ENCODE results near the gene GSG1L2.

The GSG1L2 gene

GRCh38 chr17:9821921-9822320, at the start of gene GSG1L2:
Gene GSG1L2, minus strand, starts transcription at chr17:9822079. Its CDS starts 8 bp downstream, at chr17:9822071.
- Histone ChIP-seq H3K4me3 (ENCODE audit: low read depth in 1 of 2, low read length in 1 of 2) (no peak within 1 kb of the TSS), H3K36me3 (no peaks in the 10 kb centered on the region), H3K27me3 (peaks cover 18% of the 10 kb centered on the region), H3K27ac (no peak within 1 kb of the TSS), H3K9me3 (no peaks in the 10 kb centered on the region), H3K4me1 (ENCODE audit: control insufficient read depth in 1 of 2, insufficient read depth in 1 of 2, low read depth in 1 of 2, low read length in 1 of 2) (no peaks in the 10 kb centered on the region)
- no peak for TF ChIP-seq CTCF (IDR thresholded peaks at IDR 0.05)

GRCh38 chr17:9868552-9868951, 46.7 kb upstream of the GSG1L2 start:
- TF ChIP-seq CTCF (IDR thresholded peaks at IDR 0.05), result no peak
- H3K4me3 ChIP-seq (ENCODE audit: low read depth in 1 of 2, low read length in 1 of 2), result no peak overlapping the region
- peaks cover 23 to 24% of the 10 kb centered on the region in 2 experiments for H3K4me1 ChIP-seq (ENCODE audit: control insufficient read depth in 1 of 2, insufficient read depth in 1 of 2, low read depth in 1 of 2, low read length in 1 of 2)
- H3K27ac ChIP-seq, result no peak overlapping the region
- H3K36me3 ChIP-seq, result no peaks in the 10 kb centered on the region
- no peaks in the 10 kb centered on the region for H3K27me3 ChIP-seq
- no peaks in the 10 kb centered on the region for H3K9me3 ChIP-seq

GRCh38 chr17:9865586-9865985, 43.7 kb upstream of the GSG1L2 start:
- TF ChIP-seq CTCF (IDR thresholded peaks at IDR 0.05), result no peak
- H3K27ac ChIP-seq, result no peak overlapping the region

GRCh38 chr17:9862949-9863348, 41.1 kb upstream of the GSG1L2 start:
- Histone ChIP-seq H3K36me3 (no peaks in the 10 kb centered on the region), H3K27me3 (no peaks in the 10 kb centered on the region), H3K27ac (no peak overlapping the region), H3K4me1 (ENCODE audit: control insufficient read depth in 1 of 2, insufficient read depth in 1 of 2, low read depth in 1 of 2, low read length in 1 of 2) (peaks cover 19 to 26% of the 10 kb centered on the region in 2 experiments), H3K9me3 (no peaks in the 10 kb centered on the region), H3K4me3 (ENCODE audit: low read depth in 1 of 2, low read length in 1 of 2) (no peak overlapping the region)
- no peak for TF ChIP-seq CTCF (IDR thresholded peaks at IDR 0.05)

More at GRCh38 chr17:9865586-9865985, 43.7 kb upstream of the GSG1L2 start:
- no peaks in the 10 kb centered on the region for H3K36me3 ChIP-seq
- H3K27me3 ChIP-seq, result no peaks in the 10 kb centered on the region
- H3K4me3 ChIP-seq (ENCODE audit: low read depth in 1 of 2, low read length in 1 of 2), result no peak overlapping the region
- peaks cover 23 to 28% of the 10 kb centered on the region in 2 experiments for H3K4me1 ChIP-seq (ENCODE audit: control insufficient read depth in 1 of 2, insufficient read depth in 1 of 2, low read depth in 1 of 2, low read length in 1 of 2)
- H3K9me3 ChIP-seq, result no peaks in the 10 kb centered on the region

DNA sequence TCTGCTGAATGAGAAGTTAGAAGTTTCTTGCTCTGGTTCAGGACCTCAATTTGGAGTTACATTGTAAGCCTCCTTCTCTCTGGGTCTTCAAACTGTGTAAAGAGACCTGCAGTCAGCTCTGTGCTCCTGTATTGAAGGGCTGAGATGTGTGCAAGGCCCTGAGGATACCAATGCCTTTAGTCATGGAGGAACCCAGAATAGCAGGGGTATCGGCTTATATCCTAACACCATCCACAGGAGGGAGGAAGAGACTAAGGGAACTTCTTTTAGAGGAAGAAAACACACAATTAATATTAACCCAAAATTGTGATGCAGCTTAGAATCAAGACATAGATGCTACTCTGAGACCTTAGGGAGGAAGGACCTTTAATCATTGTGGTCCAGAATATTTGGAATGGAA, 40.3 kb upstream of the GSG1L2 start:
- Histone ChIP-seq H3K4me1 (ENCODE audit: control insufficient read depth in 1 of 2, insufficient read depth in 1 of 2, low read depth in 1 of 2, low read length in 1 of 2) (peaks cover 19 to 26% of the 10 kb centered on the region in 2 experiments), H3K27me3 (no peaks in the 10 kb centered on the region), H3K27ac (no peak overlapping the region), H3K4me3 (ENCODE audit: low read depth in 1 of 2, low read length in 1 of 2) (no peak overlapping the region), H3K36me3 (no peaks in the 10 kb centered on the region), H3K9me3 (no peaks in the 10 kb centered on the region)
- no peak for TF ChIP-seq CTCF (IDR thresholded peaks at IDR 0.05)

DNA sequence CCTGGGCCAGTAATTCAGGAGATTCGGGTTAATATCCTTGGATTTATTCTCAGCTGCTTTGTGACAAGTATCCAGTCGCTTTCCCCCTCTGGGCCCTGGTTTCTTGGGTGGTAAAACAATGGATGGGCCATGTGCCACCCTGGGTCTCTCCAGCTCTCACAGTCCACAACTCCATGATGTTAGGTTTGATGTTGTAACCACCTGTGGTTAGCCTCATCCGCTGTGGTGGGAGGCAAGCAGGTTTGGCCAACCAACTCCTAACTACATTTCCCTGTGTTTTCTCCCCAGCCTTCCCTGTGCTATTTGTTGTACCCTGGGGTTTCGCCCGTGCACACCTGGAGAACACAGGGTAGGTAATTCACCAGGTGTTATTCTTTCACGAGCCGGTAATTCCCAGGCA, 39.0 kb upstream of the GSG1L2 start:
- no peaks in the 10 kb centered on the region for H3K27me3 ChIP-seq
- no peak for TF ChIP-seq CTCF (IDR thresholded peaks at IDR 0.05)
- no peak overlapping the region for H3K4me3 ChIP-seq (ENCODE audit: low read depth in 1 of 2, low read length in 1 of 2)
- no peaks in the 10 kb centered on the region for H3K36me3 ChIP-seq
- no peaks in the 10 kb centered on the region for H3K9me3 ChIP-seq
- peaks cover 15 to 20% of the 10 kb centered on the region in 2 experiments for H3K4me1 ChIP-seq (ENCODE audit: control insufficient read depth in 1 of 2, insufficient read depth in 1 of 2, low read depth in 1 of 2, low read length in 1 of 2)
- no peak overlapping the region for H3K27ac ChIP-seq

All from neutrophil (primary cell).